ENCODE measurements around the gene YIPF2. TPM values are rescaled to one million over a fixed set of nuclear protein-coding genes. Genes with fewer than 3 reads are reported as not detected.

The YIPF2 gene
- polyA plus RNA-seq, 1 of the 3 experiments (the other 2 are of a cell fraction), result 61.3 TPM

GRCh38 chr19:10912619-10913018, 15.8 kb downstream of the YIPF2 start:
- H3K9ac ChIP-seq, result no peak overlapping the region
- H3K4me3 ChIP-seq (ENCODE audit: low read depth in 2 of 2, low read length in 1 of 2), result no peak overlapping the region
- no peak overlapping the region for H2AFZ ChIP-seq (ENCODE audit: low read depth)
- CTCF ChIA-PET, result interaction anchor here (0.8 to 0.9 kb wide), 2 partner anchors 40 to 42 kb away, joined by 3 read pairs; no protein-coding TSS in a partner anchor
- peaks cover 4% of the 10 kb centered on the region for H3F3A ChIP-seq (replicated peaks; ENCODE audit: insufficient read depth)
- peaks cover 9 to 34% of the 10 kb centered on the region in 2 experiments for H3K36me3 ChIP-seq (replicated peaks in 1 of 2; ENCODE audit: control insufficient read depth in 1 of 2, insufficient read depth in 2 of 2, low read length in 1 of 2)
- no peak for DNase-seq
- H3K9me3 ChIP-seq, result no peaks in the 10 kb centered on the region
- no peaks in the 10 kb centered on the region for H3K79me2 ChIP-seq (ENCODE audit: insufficient read depth)
- POLR2A ChIA-PET, result no interaction called here
- WGBS (ENCODE audit: low lambda C conversion rate), result 94% methylated on average over 16 of the region's 18 CpGs
- no peak overlapping the region for H3K4me2 ChIP-seq
- peaks cover 4 to 17% of the 10 kb centered on the region in 2 experiments; a peak in 3 of 4 replicates for H3K4me1 ChIP-seq (ENCODE audit: control insufficient read depth in 1 of 2, insufficient read depth in 2 of 2, low read depth in 1 of 2, low read length in 1 of 2)
- no peaks in the 10 kb centered on the region for H3K9me2 ChIP-seq
- TF ChIP-seq GABPA (IDR thresholded peaks at IDR 0.05; ENCODE audit: low read depth) (no peak), NFIC (IDR thresholded peaks at IDR 0.05; ENCODE audit: borderline replicate concordance) (no peak), POLR2AphosphoS5 (IDR thresholded peaks at IDR 0.05; ENCODE audit: low read depth, low read length) (no peak), CHD2 (IDR thresholded peaks at IDR 0.05; ENCODE audit: low read length, partially characterized antibody) (no peak), CTCF (IDR thresholded peaks at IDR 0.05) (no peak), JUND (IDR thresholded peaks at IDR 0.05) (no peak), PBX3 (IDR thresholded peaks at IDR 0.05) (no peak), RCOR1 (IDR thresholded peaks at IDR 0.05; ENCODE audit: low read length) (no peak), TEAD4 (IDR thresholded peaks at IDR 0.05; ENCODE audit: borderline replicate concordance, insufficient read depth) (no peak), MAX (IDR thresholded peaks at IDR 0.05; ENCODE audit: low read depth) (no peak), MXI1 (IDR thresholded peaks at IDR 0.05; ENCODE audit: low read depth, low read length) (no peak), TAF1 (IDR thresholded peaks at IDR 0.05; ENCODE audit: borderline replicate concordance, low read depth, low read length) (no peak), RFX5 (IDR thresholded peaks at IDR 0.05; ENCODE audit: low read length) (no peak), ELF1 (IDR thresholded peaks at IDR 0.05) (no peak), MEF2A (IDR thresholded peaks at IDR 0.05; ENCODE audit: borderline replicate concordance, low read depth) (no peak), RAD21 (IDR thresholded peaks at IDR 0.05; ENCODE audit: low read length) (no peak), USF2 (IDR thresholded peaks at IDR 0.05; ENCODE audit: borderline replicate concordance, low read depth, low read length) (no peak)
- no peak overlapping the region for H3K27ac ChIP-seq (ENCODE audit: low read depth in 2 of 2, low read length in 1 of 2)
- H3K27me3 ChIP-seq (ENCODE audit: insufficient read depth), result no peaks in the 10 kb centered on the region
- H4K20me1 ChIP-seq (ENCODE audit: insufficient read depth), result peaks cover 7% of the 10 kb centered on the region; the same call in 1 of the 2 replicates
